Type B pancreatic cell (in vitro differentiated cells): ENCODE data around the gene GOLGA6A. TPM values are rescaled to one million over a fixed set of nuclear protein-coding genes. Genes with fewer than 3 reads are reported as not detected.

Experiments
- DNase-seq: peaks from one replicate; pipeline ENCODE4 v3.0.0; 2021; ENCODE audit warnings: mixed read lengths; ENCODE audit not compliant: unreplicated experiment; ENCODE audit errors: extremely low spot score
- H3K27ac Mint-ChIP-seq: 2 replicates; pipeline ENCODE4 v1.8.0; 2021; ENCODE audit warnings: mild to moderate bottlenecking, mixed read lengths
- H3K27me3 Mint-ChIP-seq: 2 replicates; pipeline ENCODE4 v1.8.0; 2021; ENCODE audit warnings: mixed read lengths
- H3K36me3 Mint-ChIP-seq: 2 replicates; pipeline ENCODE4 v1.8.0; 2021; ENCODE audit warnings: mixed read lengths
- H3K4me1 Mint-ChIP-seq: one replicate; pipeline ENCODE4 v1.8.0; 2021; ENCODE audit warnings: mixed read lengths; ENCODE audit not compliant: unreplicated experiment
- H3K4me3 Mint-ChIP-seq: 2 replicates; pipeline ENCODE4 v1.8.0; 2021; ENCODE audit warnings: mild to moderate bottlenecking, mixed read lengths
- H3K9me3 Mint-ChIP-seq: 2 replicates; pipeline ENCODE4 v1.8.0; 2021; ENCODE audit warnings: mixed read lengths
- CTCF ChIP-seq: fragments of 200-600 bp; sonication (generic); conservative IDR thresholded peaks from 2 replicates; pipeline ENCODE4 v1.5.0; 2021; ENCODE audit warnings: antibody characterized with exemption, mild to moderate bottlenecking
- total RNA-seq: library from RNA; stranded (reverse); gene quantifications from 2 replicates; pipeline ENCODE4 v1.2.1, GENCODE V29; 2021; ENCODE audit warnings: low replicate concordance

GOLGA6A gene
- total RNA-seq, 1 donor from 2014 or later = not detected

GRCh38 chr15:74041777-74042435 is 40.4 kb downstream of the GOLGA6A start:
- Mint-ChIP-seq H3K9me3 (no peaks in the 10 kb centered on the region), H3K4me3 (no peak overlapping the region), H3K27ac (no peak overlapping the region)

GRCh38 chr15:74041311-74041756 is 41.0 kb downstream of the GOLGA6A start:
- Mint-ChIP-seq H3K4me1 (peaks cover 12% of the 10 kb centered on the region), H3K36me3 (peaks cover 3% of the 10 kb centered on the region), H3K27me3 (no peaks in the 10 kb centered on the region), H3K4me3 (no peak overlapping the region), H3K27ac (no peak overlapping the region), H3K9me3 (no peaks in the 10 kb centered on the region)
- TF ChIP-seq CTCF = no peak
- no peak for DNase-seq

More at GRCh38 chr15:74041777-74042435, 40.4 kb downstream of the GOLGA6A start:
- no peak for DNase-seq
- H3K4me1 Mint-ChIP-seq = peaks cover 6% of the 10 kb centered on the region
- TF ChIP-seq CTCF = no peak
- H3K27me3 Mint-ChIP-seq = no peaks in the 10 kb centered on the region
- H3K36me3 Mint-ChIP-seq = peaks cover 3% of the 10 kb centered on the region

GRCh38 chr15:74040109-74040850 is 42.1 kb downstream of the GOLGA6A start:
- H3K9me3 Mint-ChIP-seq = no peaks in the 10 kb centered on the region
- H3K4me1 Mint-ChIP-seq = peaks cover 14% of the 10 kb centered on the region
- H3K36me3 Mint-ChIP-seq = peaks cover 3% of the 10 kb centered on the region
- no peak overlapping the region for H3K27ac Mint-ChIP-seq
- no peak for TF ChIP-seq CTCF
- H3K27me3 Mint-ChIP-seq = no peaks in the 10 kb centered on the region
- DNase-seq = no peak
- no peak overlapping the region for H3K4me3 Mint-ChIP-seq

GRCh38 chr15:74039656-74040010 is 42.7 kb downstream of the GOLGA6A start:
- TF ChIP-seq CTCF = no peak
- DNase-seq = no peak
- Mint-ChIP-seq H3K27me3 (no peaks in the 10 kb centered on the region), H3K9me3 (no peaks in the 10 kb centered on the region), H3K4me1 (peaks cover 14% of the 10 kb centered on the region), H3K27ac (no peak overlapping the region), H3K36me3 (peaks cover 3% of the 10 kb centered on the region), H3K4me3 (no peak overlapping the region)

- DNase-seq = no peak
- H3K27me3 Mint-ChIP-seq = no peaks in the 10 kb centered on the region
- no peaks in the 10 kb centered on the region for H3K9me3 Mint-ChIP-seq
- H3K36me3 Mint-ChIP-seq = peaks cover 7% of the 10 kb centered on the region
- no peak for TF ChIP-seq CTCF
- no peak overlapping the region for H3K4me3 Mint-ChIP-seq
- no peak overlapping the region for H3K27ac Mint-ChIP-seq
- peaks cover 14% of the 10 kb centered on the region for H3K4me1 Mint-ChIP-seq
Measured at GRCh38 chr15:74038707-74039655, 43.4 kb downstream of the GOLGA6A start.
